Pancreas (tissue), 10 donors: ENCODE results near the gene CCL22. TPM values are rescaled to one million over a fixed set of nuclear protein-coding genes. Genes with fewer than 3 reads are reported as not detected.

Source experiments
- ATAC-seq, 4 donors: fragments of 200-7000 bp; cut with Tn5 transposase; one replicate each; pipeline versions ENCODE4 v1.8.0 to v1.9.1; 2020; ENCODE audit warnings: mild to moderate bottlenecking in 4 of 4, moderate library complexity in 4 of 4
- DNase-seq, 6 donors: peaks; one replicate each; pipeline ENCODE4 v3.0.0-alpha.2; 2020
- FAIRE-seq: peaks from 2 replicates; lab custom pipeline; 2012; peaks lifted over from hg19 to GRCh38; lab: Jason Lieb, UNC
- H3K27ac ChIP-seq, 4 donors: fragments of 200-600 bp; sonication (generic); 1 replicate in 3 of 4; 2 replicates in 1 of 4; pipeline versions ENCODE4 v1.5.0 to v1.8.0; 2020
- H3K27me3 ChIP-seq, 4 donors: fragments of 200-600 bp; one replicate each; pipeline ENCODE4 v1.8.0; 2021
- H3K36me3 ChIP-seq, 3 donors: fragments of 200-600 bp; sonication (generic) in 1 of 3; one replicate each; pipeline versions ENCODE4 v1.5.0 to v1.8.0; 2020 to 2021
- H3K4me1 ChIP-seq, 3 donors: fragments of 200-600 bp; one replicate each; pipeline ENCODE4 v1.8.0; 2021
- H3K4me3 ChIP-seq, 4 donors: fragments of 200-600 bp; sonication (generic) in 2 of 4; one replicate each; pipeline versions ENCODE4 v1.5.0 to v1.8.0; 2020 to 2021
- H3K9me3 ChIP-seq, 4 donors: fragments of 200-600 bp; one replicate each; pipeline ENCODE4 v1.8.0; 2021
- CTCF ChIP-seq, 4 donors: fragments of 200-600 bp; sonication (generic) in 3 of 4; IDR thresholded peaks; one replicate each; pipeline versions ENCODE4 v1.5.0 to v1.8.0; 2021; ENCODE audit warnings: antibody characterized with exemption in 4 of 4
- WGBS, 2 donors: extraction: QIAGEN DNeasy Blood & Tissue Kit; methylation state at CpG; one replicate each; pipeline ENCODE4 v1.1.7; 2013; 5-methylcytosine and 5-hydroxymethylcytosine counted together
- intact Hi-C, 3 donors: fragments of 100-400 bp; cut with DNase I; formaldehyde crosslinking; loops; one replicate each; pipeline versions ENCODE4 v1.11.1 to v1.14.2; 2022
- polyA plus RNA-seq, 2 donors: library from polyadenylated mRNA; stranded (reverse); fragments of 200-250 nt; gene quantifications; one replicate each; pipeline ENCODE4 v1.2.3, GENCODE V29; 2013
- total RNA-seq, 6 donors: library from RNA; stranded (reverse); fragmentation: NEBNext Ultra II Directional in 4 of 6; extraction: Animal tissue kit (Norgen Biotek cat#: 25700) in 4 of 6; gene quantifications; one replicate each; pipeline versions ENCODE4 v1.2.1 to v1.2.4, GENCODE V29; 2021 to 2023
- donor health status: healthy with polysubstance abuse.
- donor health status: DM: no; HTN: no; CAD: no; lungs with moderate emphysema.
- donor health status: DM: no; HTN: no; CAD: no.
- donor health status: control.
- donor health status: control.
- donor health status: Bipolar disorder and iron deficiency.
- donor health status: DM: yes; HTN: yes; CAD: no.
- donor health status: DM: no; HTN: no; CAD: no.
- donor health status: DM: no; HTN: no; CAD: no.
- donor health status: DM: yes; HTN: yes; CAD: no.

The CCL22 gene
- total and polyA plus RNA-seq, 8 donors: 0.05 to 0.85 (median 0.12) TPM; not detected in 4

- no peak overlapping the region for H3K4me3 ChIP-seq
- intact Hi-C loops: no loop called here
- no peak for DNase-seq
- no peak for ATAC-seq
- no peaks in the 10 kb centered on the region for H3K27me3 ChIP-seq
- no peak overlapping the region for H3K27ac ChIP-seq
- peaks cover 0 to 2% (median 0%) of the 10 kb centered on the region in 3 donors for H3K4me1 ChIP-seq
- H3K36me3 ChIP-seq: no peaks in the 10 kb centered on the region
- no peak for FAIRE-seq
- no peaks in the 10 kb centered on the region for H3K9me3 ChIP-seq
- TF ChIP-seq CTCF (IDR thresholded peaks at IDR 0.05): no peak
- WGBS, 2 donors: 72 to 81% methylated on average over 3 of the region's 3 CpGs
These were observed 30.5 kb downstream of the CCL22 start for GRCh38 chr16:57389087-57389468.

- FAIRE-seq (no peak), DNase-seq (no peak), ATAC-seq (no peak)
- intact Hi-C loops: no loop called here
- Histone ChIP-seq H3K4me1 (peaks cover 0 to 2% (median 0%) of the 10 kb centered on the region in 3 donors), H3K9me3 (no peaks in the 10 kb centered on the region), H3K27ac (peak overlapping the region in 1 of 4 donors; percentile 19), H3K27me3 (no peaks in the 10 kb centered on the region), H3K4me3 (no peak overlapping the region), H3K36me3 (no peaks in the 10 kb centered on the region)
- WGBS, 2 donors: 65 to 66% methylated on average over 5 of the region's 5 CpGs
- no peak for TF ChIP-seq CTCF (IDR thresholded peaks at IDR 0.05)
These were observed 32.2 kb downstream of the CCL22 start for GRCh38 chr16:57390636-57391295.

- no peak overlapping the region for H3K4me3 ChIP-seq
- WGBS, 2 donors: 81 to 86% methylated on average over 4 of the region's 4 CpGs
- TF ChIP-seq CTCF (IDR thresholded peaks at IDR 0.05): no peak
- H3K4me1 ChIP-seq: peaks cover 0 to 2% (median 0%) of the 10 kb centered on the region in 3 donors
- DNase-seq: no peak
- H3K36me3 ChIP-seq: no peaks in the 10 kb centered on the region
- no peaks in the 10 kb centered on the region for H3K27me3 ChIP-seq
- FAIRE-seq: no peak
- no peak overlapping the region for H3K27ac ChIP-seq
- intact Hi-C loops: no loop called here
- no peak for ATAC-seq
- H3K9me3 ChIP-seq: no peaks in the 10 kb centered on the region
These were observed 32.7 kb downstream of the CCL22 start for GRCh38 chr16:57391300-57391699.

- H3K4me3 ChIP-seq: no peak overlapping the region
- no peaks in the 10 kb centered on the region for H3K27me3 ChIP-seq
- ATAC-seq (no peak), DNase-seq (no peak), FAIRE-seq (no peak)
- no peak for TF ChIP-seq CTCF (IDR thresholded peaks at IDR 0.05)
- H3K36me3 ChIP-seq: no peaks in the 10 kb centered on the region
- WGBS, 2 donors: 88 to 89% methylated on average over 5 of the region's 5 CpGs
- H3K4me1 ChIP-seq: peaks cover 0 to 2% (median 0%) of the 10 kb centered on the region in 3 donors
- peak overlapping the region in 1 of 4 donors; percentile 67 for H3K27ac ChIP-seq
- intact Hi-C loops: no loop called here
- no peaks in the 10 kb centered on the region for H3K9me3 ChIP-seq
These were observed 33.1 kb downstream of the CCL22 start for GRCh38 chr16:57391708-57392107.

- WGBS, 2 donors: 40 to 44% methylated on average over 1 of the region's 1 CpG
- peaks cover 0 to 2% (median 0%) of the 10 kb centered on the region in 3 donors for H3K4me1 ChIP-seq
- no peaks in the 10 kb centered on the region for H3K9me3 ChIP-seq
- DNase-seq (no peak), ATAC-seq (peak; percentile 28 to 83 (median 72)), FAIRE-seq (no peak)
- H3K27ac ChIP-seq: peak overlapping the region in 2 of 4 donors; percentile 62 to 67
- no peaks in the 10 kb centered on the region for H3K36me3 ChIP-seq
- H3K4me3 ChIP-seq: no peak overlapping the region
- no peaks in the 10 kb centered on the region for H3K27me3 ChIP-seq
- TF ChIP-seq CTCF (IDR thresholded peaks at IDR 0.05): no peak
- intact Hi-C loops: no loop called here
These were observed 34.1 kb downstream of the CCL22 start for GRCh38 chr16:57392694-57393093.
